Breast epithelium (tissue), 3 donors: Measurements from ENCODE around the gene BAIAP3.

ENCODE experiments used
- CTCF ChIP-seq, 3 donors: fragments of 450-650 bp; IDR thresholded peaks; one replicate each; pipeline ENCODE4 v1.5.1; 2016 to 2017; ENCODE audit warnings: antibody characterized with exemption in 3 of 3, mild to moderate bottlenecking in 3 of 3, moderate library complexity in 3 of 3
- POLR2AphosphoS5 ChIP-seq, 3 donors: sonication (generic); formaldehyde crosslinking; IDR thresholded peaks; one replicate each; pipeline ENCODE4 v1.6.1; 2017; ENCODE audit warnings: antibody characterized with exemption in 3 of 3

DNA sequence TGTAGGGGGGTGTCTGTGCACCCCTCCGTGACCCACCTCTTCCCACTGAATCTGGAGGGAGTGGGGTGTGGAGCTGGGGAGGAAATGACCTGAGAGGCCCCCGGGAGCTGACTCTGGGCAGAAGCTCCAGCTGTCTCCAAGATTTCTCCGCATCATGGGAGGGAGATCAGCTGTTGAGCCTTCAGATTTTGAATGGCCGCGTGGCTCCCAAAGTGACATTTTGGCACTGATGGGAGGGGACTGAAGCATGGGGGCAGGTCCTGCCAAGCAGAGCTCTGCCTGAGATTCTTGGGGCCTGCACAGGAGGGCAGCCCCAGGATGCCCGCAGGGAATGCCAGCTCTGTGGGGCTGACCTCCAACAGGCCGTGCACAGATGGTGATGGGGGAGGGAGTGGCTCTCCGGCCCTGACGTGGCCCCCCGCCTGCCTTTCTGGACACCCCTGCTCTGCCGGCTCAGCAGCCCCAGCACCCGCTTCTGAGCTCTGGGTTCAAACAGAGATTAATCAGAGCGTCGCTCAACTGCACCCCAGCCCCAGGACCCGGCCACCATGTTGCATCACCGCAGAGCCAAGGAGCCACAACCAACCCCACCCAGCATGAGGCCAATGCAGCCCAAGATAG lies 49.3 kb upstream of the BAIAP3 start:
- no peak for TF ChIP-seq CTCF (IDR thresholded peaks at IDR 0.05)
- no peak for TF ChIP-seq POLR2AphosphoS5 (IDR thresholded peaks at IDR 0.05)
